HCT116 (cell line): ENCODE results near the gene OTOP1. TPM values are rescaled to one million over a fixed set of nuclear protein-coding genes. Genes with fewer than 3 reads are reported as not detected.

Source experiments
- ATAC-seq: fragments of 200-7000 bp; cut with Tn5 transposase; 2 replicates; pipeline ENCODE4 v1.9.1; 2020; ENCODE audit warnings: mild to moderate bottlenecking, moderate library complexity
- BruUV-seq: library from RNA; stranded (reverse); fragments of 400-500 nt; replicated peaks from 2 replicates; lab custom pipeline; 2021; lab: Mats Ljungman, UMichigan
- CTCF ChIA-PET: fragments of 300-600 bp; sonication (Branson Sonifier 250); formaldehyde crosslinking; loops from one replicate; lab custom pipeline; 2021; ENCODE audit warnings: antibody characterized with exemption; lab: Charles Lee
- POLR2A ChIA-PET: fragments of 300-600, 350-600 bp; sonication (Branson Sonifier 250); formaldehyde crosslinking; loops from one replicate; lab custom pipeline; 2021; ENCODE audit warnings: antibody characterized with exemption; lab: Charles Lee
- RAD21 ChIA-PET, 2 experiments: fragments of 300-600 bp; sonication (Branson Sonifier 250); formaldehyde crosslinking; loops; one replicate each; lab custom pipeline; 2023; ENCODE audit warnings: low total read pairs in 2 of 2; ENCODE audit not compliant: uncharacterized antibody in 2 of 2, unreplicated experiment in 2 of 2, low non-redundant PET in 1 of 2; lab: Charles Lee
- DNase-seq: peaks from one replicate; pipeline ENCODE4 v3.0.0-alpha.2; 2010; ENCODE audit warnings: low read depth, low spot score
- H2AFZ ChIP-seq: fragments of 200-600 bp; shearing (Covaris generic), sonication (generic); 2 replicates; pipeline ENCODE4 v1.6.1; 2017; ENCODE audit warnings: low read depth, mixed run types, mixed read lengths, antibody characterized with exemption, low read length; ENCODE audit not compliant: poor library complexity, severe bottlenecking
- H3K27ac ChIP-seq: 2 replicates; pipeline ENCODE4 v1.5.1; 2012; ENCODE audit warnings: low read depth, low read length
- H3K27me3 ChIP-seq: fragments of 200-600 bp; sonication (generic); 2 replicates; pipeline ENCODE4 v1.6.1; 2016; ENCODE audit warnings: mixed run types, low read length, mixed read lengths; ENCODE audit not compliant: insufficient read depth
- H3K36me3 ChIP-seq, 2 experiments: fragments of 200-500 bp in 1 of 2; fragments of 200-600 bp in 1 of 2; sonication (Bioruptor generic) in 1 of 2; sonication (generic) in 1 of 2; 2 replicates each; pipeline versions ENCODE4 v1.5.1 to v1.6.1; 2014 to 2016; ENCODE audit warnings: low read length in 2 of 2, inconsistent platforms in 1 of 2, mixed read lengths in 1 of 2, mixed run types in 1 of 2; ENCODE audit not compliant: insufficient read depth in 2 of 2, control insufficient read depth in 1 of 2
- H3K4me1 ChIP-seq, 2 experiments: fragments of 200-600 bp in 1 of 2; sonication (generic) in 1 of 2; 2 replicates each; pipeline versions ENCODE4 v1.5.1 to v1.6.1; 2012 to 2017; ENCODE audit warnings: low read length in 2 of 2, inconsistent platforms in 1 of 2, mild to moderate bottlenecking in 1 of 2, mixed read lengths in 1 of 2, mixed run types in 1 of 2, moderate library complexity in 1 of 2; ENCODE audit not compliant: insufficient read depth in 2 of 2, control insufficient read depth in 1 of 2
- H3K4me2 ChIP-seq: fragments of 200-600 bp; sonication (generic); 2 replicates; pipeline ENCODE4 v1.6.1; 2017; ENCODE audit warnings: mixed run types, low read length, mixed read lengths
- H3K4me3 ChIP-seq, 2 experiments: fragments of 200-600 bp in 1 of 2; sonication (generic) in 1 of 2; replicated peaks in 1 of 2; 2 replicates each; pipeline ENCODE4 v1.5.1; 2011 to 2016; ENCODE audit warnings: low read length in 2 of 2, control low read depth in 1 of 2, low read depth in 1 of 2, mild to moderate bottlenecking in 1 of 2, mixed read lengths in 1 of 2, mixed run types in 1 of 2
- H3K79me2 ChIP-seq: fragments of 200-600 bp; sonication (generic); 2 replicates; pipeline ENCODE4 v1.6.1; 2017; ENCODE audit warnings: mild to moderate bottlenecking, mixed run types, low read length, moderate library complexity, mixed read lengths; ENCODE audit not compliant: insufficient read depth
- H3K9ac ChIP-seq: fragments of 200-600 bp; sonication (generic); 2 replicates; pipeline ENCODE4 v1.6.1; 2016; ENCODE audit warnings: low read length, mixed read lengths
- H3K9me2 ChIP-seq: fragments of 200-600 bp; sonication (generic), shearing (Covaris generic); 2 replicates; pipeline ENCODE4 v1.6.1; 2017; ENCODE audit warnings: mixed run types, mild to moderate bottlenecking, moderate library complexity; ENCODE audit not compliant: insufficient read depth
- H3K9me3 ChIP-seq, 2 experiments: fragments of 200-500 bp in 1 of 2; fragments of 200-600 bp in 1 of 2; sonication (Bioruptor generic) in 1 of 2; sonication (generic) in 1 of 2; 2 replicates each; pipeline ENCODE4 v1.6.1; 2014 to 2017; ENCODE audit warnings: low read length in 2 of 2, mixed read lengths in 2 of 2, inconsistent platforms in 1 of 2, low read depth in 1 of 2, mild to moderate bottlenecking in 1 of 2, mixed run types in 1 of 2, moderate library complexity in 1 of 2; ENCODE audit not compliant: control insufficient read depth in 1 of 2, insufficient read depth in 1 of 2
- H4K20me1 ChIP-seq: fragments of 200-600 bp; sonication (generic), shearing (Covaris generic); 2 replicates; pipeline ENCODE4 v1.6.1; 2017; ENCODE audit warnings: mixed run types, mild to moderate bottlenecking, moderate library complexity; ENCODE audit not compliant: insufficient read depth
- ATF3 ChIP-seq: IDR thresholded peaks from 2 replicates; pipeline ENCODE4 v1.6.1; 2012
- CEBPB ChIP-seq: IDR thresholded peaks from 2 replicates; pipeline ENCODE4 v1.6.1; 2012; ENCODE audit warnings: low read depth
- CTCF ChIP-seq, 3 experiments: fragments of 200-600 bp in 1 of 3; sonication (generic) in 1 of 3; IDR thresholded peaks in 2 of 3; conservative IDR thresholded peaks in 1 of 3; 2 replicates each; pipeline ENCODE4 v1.5.1; 2012 to 2017; ENCODE audit warnings: low read depth in 2 of 3, low read length in 2 of 3, antibody characterized with exemption in 1 of 3, borderline replicate concordance in 1 of 3, control low read depth in 1 of 3, mild to moderate bottlenecking in 1 of 3, mixed read lengths in 1 of 3, mixed run types in 1 of 3, moderate library complexity in 1 of 3; ENCODE audit not compliant: insufficient read depth in 1 of 3
- EGR1 ChIP-seq: IDR thresholded peaks from 2 replicates; pipeline ENCODE4 v1.6.1; 2012; ENCODE audit warnings: low read depth
- ELF1 ChIP-seq: IDR thresholded peaks from 2 replicates; pipeline ENCODE4 v1.6.1; 2012; ENCODE audit warnings: low read depth, borderline replicate concordance
- EZH2 ChIP-seq: fragments of 200-600 bp; sonication (generic); IDR thresholded peaks from 2 replicates; pipeline ENCODE4 v1.6.1; 2017; ENCODE audit warnings: antibody characterized with exemption, mixed run types
- EZH2phosphoT487 ChIP-seq: fragments of 200-600 bp; IDR thresholded peaks from 2 replicates; pipeline ENCODE4 v1.6.1; 2018; ENCODE audit warnings: antibody characterized with exemption, borderline replicate concordance
- FOSL1 ChIP-seq: IDR thresholded peaks from 2 replicates; pipeline ENCODE4 v1.6.1; 2012; ENCODE audit warnings: low read depth
- JUND ChIP-seq: IDR thresholded peaks from 2 replicates; pipeline ENCODE4 v1.6.1; 2012
- MAX ChIP-seq: IDR thresholded peaks from 2 replicates; pipeline ENCODE4 v1.6.1; 2012
- POLR2AphosphoS5 ChIP-seq: IDR thresholded peaks from 2 replicates; pipeline ENCODE4 v1.6.1; 2011; ENCODE audit warnings: mild to moderate bottlenecking, low read depth, low read length, moderate library complexity
- RAD21 ChIP-seq: IDR thresholded peaks from 2 replicates; pipeline ENCODE4 v1.6.1; 2012; ENCODE audit warnings: low read depth, mild to moderate bottlenecking
- REST ChIP-seq: IDR thresholded peaks from 2 replicates; pipeline ENCODE4 v1.6.1; 2012; ENCODE audit warnings: low read depth
- SIN3A ChIP-seq: IDR thresholded peaks from 2 replicates; pipeline ENCODE4 v1.6.1; 2012; ENCODE audit warnings: low read depth
- SP1 ChIP-seq: IDR thresholded peaks from 2 replicates; pipeline ENCODE4 v1.6.1; 2012; ENCODE audit warnings: low read depth
- SRF ChIP-seq: IDR thresholded peaks from 2 replicates; pipeline ENCODE4 v1.6.1; 2012; ENCODE audit warnings: low read depth
- TCF7L2 ChIP-seq: IDR thresholded peaks from 2 replicates; pipeline ENCODE4 v1.7.0; 2011; ENCODE audit warnings: borderline replicate concordance, inconsistent platforms; ENCODE audit not compliant: insufficient read depth, insufficient read length; ENCODE audit errors: extremely low read depth
- YY1 ChIP-seq: IDR thresholded peaks from 2 replicates; pipeline ENCODE4 v1.6.1; 2011; ENCODE audit warnings: low read length, low read depth, moderate library complexity, mild to moderate bottlenecking; ENCODE audit not compliant: insufficient replicate concordance; ENCODE audit errors: extremely low read depth
- ZBTB33 ChIP-seq: IDR thresholded peaks from 2 replicates; pipeline ENCODE4 v1.6.1; 2011; ENCODE audit warnings: mild to moderate bottlenecking, low read length, moderate library complexity; ENCODE audit not compliant: insufficient replicate concordance; ENCODE audit errors: extremely low read depth
- ZNF274 ChIP-seq: fragments of 200-500 bp; sonication (Bioruptor generic); IDR thresholded peaks from 2 replicates; pipeline ENCODE4 v1.6.1; 2014; ENCODE audit warnings: mild to moderate bottlenecking, low read depth, low read length, inconsistent platforms
- intact Hi-C: fragments of 100-400 bp; cut with micrococcal nuclease; formaldehyde crosslinking; loops from 2 replicates; pipeline ENCODE4 v1.10.0; 2022
- total RNA-seq: library from RNA; stranded (reverse); gene quantifications from one replicate; pipeline ENCODE4 v1.2.1, GENCODE V29; 2021; ENCODE audit not compliant: unreplicated experiment

OTOP1 gene
- total RNA-seq, 1 experiment from 2014 or later, result not detected

GRCh38 chr4:4170596-4171150, 56.1 kb downstream of the OTOP1 start:
- H3K4me1 ChIP-seq, result no peaks in the 10 kb centered on the region
- no peak overlapping the region for H3K4me2 ChIP-seq
- H3K27me3 ChIP-seq, result peaks cover 6% of the 10 kb centered on the region; the same call in 1 of the 2 replicates
- no TSS peak for BruUV-seq
- no peaks in the 10 kb centered on the region for H3K9me2 ChIP-seq
- no peaks in the 10 kb centered on the region for H3K79me2 ChIP-seq
- H3K9me3 ChIP-seq, result no peaks in the 10 kb centered on the region
- intact Hi-C loops, result no loop called here
- RAD21 ChIA-PET, result no interaction called here
- no peak overlapping the region for H3K27ac ChIP-seq
- CTCF ChIA-PET, result no interaction called here
- ATAC-seq (no peak), DNase-seq (no peak)
- H3K9ac ChIP-seq, result no peak overlapping the region
- no peaks in the 10 kb centered on the region for H3K36me3 ChIP-seq
- TF ChIP-seq EZH2phosphoT487 (no peak), EGR1 (no peak), YY1 (no peak), REST (no peak), ZNF274 (no peak), ELF1 (no peak), SP1 (no peak), FOSL1 (no peak), POLR2AphosphoS5 (no peak), SIN3A (no peak), SRF (no peak), JUND (no peak), ATF3 (no peak), CEBPB (no peak), RAD21 (no peak), TCF7L2 (no peak), MAX (no peak), EZH2 (no peak), CTCF (IDR thresholded peaks at IDR 0.05 in 2 of 3, conservative IDR thresholded peaks at IDR 0.05 in 1 of 3; ENCODE audit: borderline replicate concordance in 1 of 3, insufficient read depth in 1 of 3, low read depth in 2 of 3, low read length in 2 of 3) (no peak), ZBTB33 (no peak)
- H2AFZ ChIP-seq, result no peak overlapping the region
- POLR2A ChIA-PET, result no interaction called here
- no peaks in the 10 kb centered on the region for H4K20me1 ChIP-seq
- no peak overlapping the region for H3K4me3 ChIP-seq
